ENCODE results near the gene ERRFI1.

ERRFI1 gene

DNA sequence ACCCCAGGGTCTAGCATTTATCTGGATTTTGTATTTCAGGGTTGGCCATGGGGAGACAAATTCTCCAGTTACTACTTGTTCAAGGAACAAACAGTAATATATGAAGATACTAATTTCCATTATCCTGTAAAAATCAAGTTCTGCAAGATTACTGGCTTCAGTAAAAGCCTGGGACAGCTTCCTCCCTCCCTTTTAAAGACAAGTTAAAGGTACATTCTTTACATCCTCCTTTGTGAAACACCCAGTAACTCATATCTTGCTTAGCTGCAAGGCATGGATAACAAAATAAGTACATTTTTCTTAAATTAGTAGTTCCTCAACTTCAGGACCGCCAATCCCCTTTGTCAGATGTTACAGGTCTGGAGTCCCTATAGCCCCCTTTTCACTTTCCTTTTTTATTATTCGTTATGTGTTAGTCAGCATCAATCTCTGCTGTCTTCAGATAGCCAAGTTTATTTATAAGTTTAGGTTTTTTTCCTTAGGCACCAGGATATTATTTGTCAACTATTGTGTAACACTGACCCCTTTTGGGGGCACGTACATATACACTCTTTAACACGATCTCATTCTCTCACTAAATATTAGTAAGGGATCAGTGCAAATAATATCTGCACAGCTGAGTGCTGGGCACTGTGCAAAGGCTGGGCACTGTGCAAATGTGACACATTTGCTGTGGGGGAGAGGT is 9.8 kb downstream of the ERRFI1 start:
- Histone ChIP-seq H3K9ac (ENCODE audit: low read length) (no peak overlapping the region), H3K4me1 (ENCODE audit: low read length) (no peaks in the 10 kb centered on the region)

DNA sequence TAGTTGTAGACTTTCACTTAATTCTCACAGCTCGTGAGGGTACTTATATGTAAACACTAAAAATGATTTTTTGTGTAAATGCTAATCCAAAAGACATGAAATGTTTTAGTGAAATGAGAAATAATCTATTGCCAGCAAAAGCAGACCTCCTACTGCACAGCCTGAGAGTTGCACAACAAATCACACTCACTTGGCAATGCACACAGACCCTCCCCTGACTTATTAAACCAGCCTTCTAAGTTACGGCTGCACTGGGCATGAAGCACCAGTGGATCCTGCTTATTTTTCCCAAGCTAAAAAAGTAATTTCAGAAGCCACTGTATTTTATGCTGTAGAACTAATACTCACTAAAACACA is 10.3 kb downstream of the ERRFI1 start:
- DNase-seq: no peak
- Histone ChIP-seq H3K9me2 (replicated peaks; ENCODE audit: insufficient read depth, low read length) (no peaks in the 10 kb centered on the region), H3K79me2 (ENCODE audit: low read length) (no peaks in the 10 kb centered on the region), H2AFZ (ENCODE audit: low read length) (no peak overlapping the region), H3K9ac (ENCODE audit: low read length) (no peak overlapping the region), H3K4me3 (ENCODE audit: low read length) (no peak overlapping the region), H3K4me1 (ENCODE audit: low read length) (no peaks in the 10 kb centered on the region), H3K9me3 (replicated peaks; ENCODE audit: insufficient read depth, low read length) (no peaks in the 10 kb centered on the region), H3K4me2 (ENCODE audit: low read depth, low read length) (no peak overlapping the region), H3K36me3 (replicated peaks; ENCODE audit: insufficient read depth, low read length) (no peaks in the 10 kb centered on the region), H3K27me3 (replicated peaks; ENCODE audit: insufficient read depth, low read length) (no peaks in the 10 kb centered on the region), H3F3A (ENCODE audit: insufficient read depth, low read length) (no peaks in the 10 kb centered on the region), H4K20me1 (ENCODE audit: insufficient read depth, low read length) (no peaks in the 10 kb centered on the region), H3K27ac (ENCODE audit: low read length) (no peak overlapping the region)
- TF ChIP-seq, protein P1, sequence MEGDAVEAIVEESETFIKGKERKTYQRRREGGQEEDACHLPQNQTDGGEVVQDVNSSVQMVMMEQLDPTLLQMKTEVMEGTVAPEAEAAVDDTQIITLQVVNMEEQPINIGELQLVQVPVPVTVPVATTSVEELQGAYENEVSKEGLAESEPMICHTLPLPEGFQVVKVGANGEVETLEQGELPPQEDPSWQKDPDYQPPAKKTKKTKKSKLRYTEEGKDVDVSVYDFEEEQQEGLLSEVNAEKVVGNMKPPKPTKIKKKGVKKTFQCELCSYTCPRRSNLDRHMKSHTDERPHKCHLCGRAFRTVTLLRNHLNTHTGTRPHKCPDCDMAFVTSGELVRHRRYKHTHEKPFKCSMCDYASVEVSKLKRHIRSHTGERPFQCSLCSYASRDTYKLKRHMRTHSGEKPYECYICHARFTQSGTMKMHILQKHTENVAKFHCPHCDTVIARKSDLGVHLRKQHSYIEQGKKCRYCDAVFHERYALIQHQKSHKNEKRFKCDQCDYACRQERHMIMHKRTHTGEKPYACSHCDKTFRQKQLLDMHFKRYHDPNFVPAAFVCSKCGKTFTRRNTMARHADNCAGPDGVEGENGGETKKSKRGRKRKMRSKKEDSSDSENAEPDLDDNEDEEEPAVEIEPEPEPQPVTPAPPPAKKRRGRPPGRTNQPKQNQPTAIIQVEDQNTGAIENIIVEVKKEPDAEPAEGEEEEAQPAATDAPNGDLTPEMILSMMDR (IDR thresholded peaks at IDR 0.05; ENCODE audit: low read length): no peak
- TF ChIP-seq EZH2 (optimal IDR thresholded peaks at IDR 0.05; ENCODE audit: low read depth, low read length): no peak
- TF ChIP-seq EZH2phosphoT487 (IDR thresholded peaks at IDR 0.05; ENCODE audit: low read length): no peak

More for the DNA sequence above, 9.8 kb downstream of the ERRFI1 start:
- no peaks in the 10 kb centered on the region for H3K27me3 ChIP-seq (replicated peaks; ENCODE audit: insufficient read depth, low read length)
- H2AFZ ChIP-seq (ENCODE audit: low read length): no peak overlapping the region
- H3K4me3 ChIP-seq (ENCODE audit: low read length): no peak overlapping the region
- H3K9me2 ChIP-seq (replicated peaks; ENCODE audit: insufficient read depth, low read length): no peaks in the 10 kb centered on the region
- H4K20me1 ChIP-seq (ENCODE audit: insufficient read depth, low read length): no peaks in the 10 kb centered on the region
- H3K36me3 ChIP-seq (replicated peaks; ENCODE audit: insufficient read depth, low read length): no peaks in the 10 kb centered on the region
- TF ChIP-seq, protein P1 (IDR thresholded peaks at IDR 0.05; ENCODE audit: low read length): peak; percentile 8; the same call in 1 of the 2 replicates
- no peak for TF ChIP-seq EZH2 (optimal IDR thresholded peaks at IDR 0.05; ENCODE audit: low read depth, low read length)
- no peak for DNase-seq
- H3K4me2 ChIP-seq (ENCODE audit: low read depth, low read length): no peak overlapping the region
- H3K27ac ChIP-seq (ENCODE audit: low read length): no peak overlapping the region
- H3K9me3 ChIP-seq (replicated peaks; ENCODE audit: insufficient read depth, low read length): no peaks in the 10 kb centered on the region
- no peaks in the 10 kb centered on the region for H3K79me2 ChIP-seq (ENCODE audit: low read length)
- no peaks in the 10 kb centered on the region for H3F3A ChIP-seq (ENCODE audit: insufficient read depth, low read length)

DNA sequence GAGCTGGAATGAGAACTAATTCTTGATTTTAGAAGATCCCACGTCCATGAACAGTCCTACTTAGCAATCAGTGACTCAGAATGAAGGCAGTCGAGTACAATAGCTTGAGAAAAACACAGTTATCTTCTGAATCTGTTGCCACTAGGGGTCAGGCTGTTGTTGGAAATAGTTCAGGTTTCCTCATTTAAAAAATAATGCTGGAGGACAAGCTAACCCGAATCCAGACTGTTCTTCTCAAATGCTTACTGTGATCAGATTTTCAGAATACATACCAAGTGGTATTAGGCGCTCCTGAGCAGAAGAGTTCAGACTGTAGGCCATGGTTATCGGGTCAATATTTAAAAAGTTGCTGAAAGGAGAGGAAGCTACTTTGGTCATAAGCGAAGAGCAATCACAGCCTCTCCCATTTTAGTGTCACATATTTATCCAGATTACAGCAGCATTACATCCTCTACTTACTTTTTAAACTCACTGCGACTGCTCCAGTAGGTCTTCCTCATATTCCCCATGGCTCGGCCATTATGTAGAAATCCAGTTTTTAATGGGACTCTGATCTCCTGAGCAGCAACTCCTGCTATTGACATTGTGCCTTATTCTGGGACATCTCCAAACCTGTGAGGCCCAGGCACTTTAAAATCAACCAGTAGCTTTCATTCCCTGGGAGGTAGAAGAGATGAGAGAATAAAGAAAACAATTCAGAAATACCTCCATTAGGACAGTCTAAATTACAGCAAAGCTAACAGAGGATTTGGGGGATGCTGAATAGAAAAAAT is 10.9 kb downstream of the ERRFI1 start:
- Histone ChIP-seq H3K4me2 (ENCODE audit: low read depth, low read length) (no peak overlapping the region), H3K9me3 (replicated peaks; ENCODE audit: insufficient read depth, low read length) (no peaks in the 10 kb centered on the region), H3K4me3 (ENCODE audit: low read length) (no peak overlapping the region), H3K4me1 (ENCODE audit: low read length) (no peaks in the 10 kb centered on the region), H3K9me2 (replicated peaks; ENCODE audit: insufficient read depth, low read length) (no peaks in the 10 kb centered on the region), H3K79me2 (ENCODE audit: low read length) (no peaks in the 10 kb centered on the region), H3F3A (ENCODE audit: insufficient read depth, low read length) (no peaks in the 10 kb centered on the region), H3K9ac (ENCODE audit: low read length) (no peak overlapping the region), H4K20me1 (ENCODE audit: insufficient read depth, low read length) (no peaks in the 10 kb centered on the region), H3K27ac (ENCODE audit: low read length) (no peak overlapping the region), H3K27me3 (replicated peaks; ENCODE audit: insufficient read depth, low read length) (no peaks in the 10 kb centered on the region), H2AFZ (ENCODE audit: low read length) (no peak overlapping the region), H3K36me3 (replicated peaks; ENCODE audit: insufficient read depth, low read length) (no peaks in the 10 kb centered on the region)
- TF ChIP-seq, protein P1 (IDR thresholded peaks at IDR 0.05; ENCODE audit: low read length): peak; percentile 63
- TF ChIP-seq EZH2phosphoT487 (IDR thresholded peaks at IDR 0.05; ENCODE audit: low read length): no peak
- DNase-seq: peak; percentile 60

Data from MM.1S (cell line).